Fibroblast of skin of back (primary cell): ENCODE results near the gene KCNC3. TPM values are rescaled to one million over a fixed set of nuclear protein-coding genes. Genes with fewer than 3 reads are reported as not detected.

ENCODE experiments used
- DNase-seq: peaks from one replicate; pipeline ENCODE4 v3.0.0-alpha.2; 2013
- polyA plus RNA-seq, 2 experiments: library from polyadenylated mRNA; unstranded; fragments of 120-200 nt; gene quantifications; one replicate each; pipeline ENCODE4 v1.2.1, GENCODE V29; 2013; ENCODE audit not compliant: insufficient read length in 2 of 2

KCNC3 gene
- polyA plus RNA-seq (2013, experiment 1 of 2; ENCODE audit: insufficient read length) = 1.1 TPM
- 0.69 TPM for polyA plus RNA-seq (2013, experiment 2 of 2; ENCODE audit: insufficient read length)

DNA sequence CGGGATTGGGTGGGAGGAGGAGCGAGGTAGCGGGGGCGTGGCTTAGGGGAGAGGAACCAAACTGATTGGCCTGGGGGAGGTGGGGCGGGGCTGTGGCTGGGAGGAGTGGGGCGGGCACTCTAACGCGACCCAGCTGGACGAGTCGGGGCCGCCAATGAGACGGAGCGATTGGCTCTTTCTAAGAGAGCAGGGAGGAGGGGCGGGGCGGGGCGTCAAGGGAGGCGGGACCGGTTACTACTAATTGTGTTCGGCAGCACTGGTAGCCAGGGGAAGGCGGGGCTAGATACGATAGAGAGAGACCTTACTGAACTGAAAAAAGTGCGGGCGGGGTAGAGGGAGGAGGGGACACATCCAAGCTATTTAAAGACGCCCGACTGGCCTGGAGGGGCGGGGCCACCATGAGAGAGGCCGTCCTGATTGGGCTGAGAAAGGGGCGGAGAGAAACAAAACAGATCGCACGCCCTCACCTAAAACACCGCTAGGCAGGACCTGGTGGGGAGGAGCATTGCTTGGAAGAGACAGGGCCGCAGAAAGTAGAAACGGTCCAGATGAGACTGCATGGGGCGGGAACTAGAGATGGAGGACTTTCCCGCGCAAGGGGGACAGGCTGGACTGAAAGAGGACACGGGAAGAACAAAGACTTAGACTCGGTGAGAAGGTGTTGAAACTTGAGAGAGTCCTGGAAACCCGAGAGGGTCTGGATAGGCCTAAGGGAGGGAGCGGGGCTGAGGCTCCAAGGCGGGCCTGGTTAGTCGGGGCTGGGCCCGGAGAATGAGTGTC, at the start of gene KCNC3:
Gene KCNC3 (minus strand): TSS at position 232 of the 780 bp plus-strand sequence. CDS start 295 bp downstream, outside the sequence.
- DNase-seq = peak; percentile 88

- DNase-seq = no peak
Measured at GRCh38 chr19:50378863-50379236, 49.7 kb upstream of the KCNC3 start.

DNA sequence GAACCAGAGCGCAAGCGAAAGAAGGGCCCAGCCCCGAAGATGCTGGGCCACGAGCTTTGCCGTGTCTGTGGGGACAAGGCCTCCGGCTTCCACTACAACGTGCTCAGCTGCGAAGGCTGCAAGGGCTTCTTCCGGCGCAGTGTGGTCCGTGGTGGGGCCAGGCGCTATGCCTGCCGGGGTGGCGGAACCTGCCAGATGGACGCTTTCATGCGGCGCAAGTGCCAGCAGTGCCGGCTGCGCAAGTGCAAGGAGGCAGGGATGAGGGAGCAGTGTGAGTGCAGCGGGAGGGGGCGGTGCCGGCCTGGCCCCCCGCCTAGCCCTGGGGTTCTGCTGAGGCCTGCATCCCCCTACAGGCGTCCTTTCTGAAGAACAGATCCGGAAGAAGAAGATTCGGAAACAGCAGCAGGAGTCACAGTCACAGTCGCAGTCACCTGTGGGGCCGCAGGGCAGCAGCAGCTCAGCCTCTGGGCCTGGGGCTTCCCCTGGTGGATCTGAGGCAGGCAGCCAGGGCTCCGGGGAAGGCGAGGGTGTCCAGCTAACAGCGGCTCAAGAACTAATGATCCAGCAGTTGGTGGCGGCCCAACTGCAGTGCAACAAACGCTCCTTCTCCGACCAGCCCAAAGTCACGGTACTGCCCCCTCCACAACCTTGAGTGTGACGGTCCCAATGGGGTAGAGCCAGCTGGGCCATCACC, 49.1 kb upstream of the KCNC3 start:
- no peak for DNase-seq

GRCh38 chr19:50377517-50377916, 48.3 kb upstream of the KCNC3 start:
- DNase-seq = no peak

- DNase-seq = no peak
Measured at GRCh38 chr19:50377051-50377461, 47.9 kb upstream of the KCNC3 start.

DNA sequence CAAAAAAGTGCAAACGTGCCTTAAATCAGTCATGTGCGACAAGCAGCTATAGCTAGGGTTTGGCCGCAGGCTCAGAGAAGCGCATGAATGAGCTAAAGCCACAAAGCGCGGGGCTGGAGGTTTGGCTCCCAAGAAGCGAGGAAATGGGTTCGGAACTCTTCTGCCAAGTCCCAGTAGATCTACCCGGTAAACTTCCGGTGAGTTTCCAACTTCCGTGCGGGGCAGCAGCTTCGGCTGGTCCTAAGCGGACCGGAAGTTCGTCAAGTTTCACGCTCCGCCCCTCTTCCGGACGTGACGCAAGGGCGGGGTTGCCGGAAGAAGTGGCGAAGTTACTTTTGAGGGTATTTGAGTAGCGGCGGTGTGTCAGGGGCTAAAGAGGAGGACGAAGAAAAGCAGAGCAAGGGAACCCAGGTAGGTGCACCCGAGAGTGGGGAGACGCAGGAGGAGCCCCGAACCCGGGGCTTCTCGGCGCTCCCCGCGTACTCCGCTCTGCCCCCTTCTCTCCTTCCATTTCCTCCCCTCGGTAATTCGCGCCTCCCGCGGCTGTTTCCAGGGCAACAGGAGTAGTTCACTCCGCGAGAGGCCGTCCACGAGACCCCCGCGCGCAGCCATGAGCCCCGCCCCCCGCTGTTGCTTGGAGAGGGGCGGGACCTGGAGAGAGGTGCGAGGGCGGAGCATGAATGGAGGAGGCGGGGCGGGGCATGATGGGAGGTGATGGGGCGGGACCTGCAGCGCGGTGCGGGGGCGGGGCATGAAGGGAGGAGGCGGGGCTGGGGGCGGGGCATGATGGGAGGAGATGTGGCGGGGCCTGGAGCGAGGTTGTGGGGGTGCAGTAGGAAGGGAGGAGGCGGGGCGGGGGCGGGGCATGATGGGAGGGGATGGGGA, 47.2 kb upstream of the KCNC3 start, which contains the start of gene NR1H2:
Gene NR1H2 (plus strand): TSS at position 292 of the 885 bp plus-strand sequence. CDS start 1,149 bp downstream, outside the sequence.
- DNase-seq = peak; percentile 97

DNA sequence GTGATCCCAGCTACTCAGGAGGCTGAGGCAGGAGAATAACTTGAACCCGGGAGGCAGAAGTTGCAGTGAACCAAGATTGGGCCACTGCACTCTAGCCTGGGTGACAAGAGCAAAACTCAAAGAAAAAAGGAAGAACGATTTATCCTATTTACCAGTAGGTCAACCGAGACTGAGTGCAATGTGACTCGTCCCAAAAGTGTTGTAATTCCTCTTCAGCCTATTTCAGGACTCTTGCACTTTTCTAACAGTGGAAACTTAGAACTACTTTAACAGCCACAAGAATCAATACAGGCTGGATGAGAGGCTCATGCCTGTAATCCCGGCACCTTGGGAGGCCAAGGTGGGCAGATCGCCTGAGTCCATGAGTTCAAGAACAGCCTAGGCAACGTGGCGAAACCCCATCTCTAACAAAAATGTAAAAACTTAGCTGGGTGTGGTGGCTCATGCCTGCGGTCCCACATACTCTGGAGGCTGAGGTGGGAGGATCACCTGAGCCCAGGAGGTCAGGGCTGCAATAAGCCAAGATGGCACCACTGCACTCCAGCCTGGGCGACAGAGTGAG, 42.8 kb upstream of the KCNC3 start:
- DNase-seq = no peak

GRCh38 chr19:50368649-50369570, 39.7 kb upstream of the KCNC3 start:
- peak; percentile 86 for DNase-seq

DNA sequence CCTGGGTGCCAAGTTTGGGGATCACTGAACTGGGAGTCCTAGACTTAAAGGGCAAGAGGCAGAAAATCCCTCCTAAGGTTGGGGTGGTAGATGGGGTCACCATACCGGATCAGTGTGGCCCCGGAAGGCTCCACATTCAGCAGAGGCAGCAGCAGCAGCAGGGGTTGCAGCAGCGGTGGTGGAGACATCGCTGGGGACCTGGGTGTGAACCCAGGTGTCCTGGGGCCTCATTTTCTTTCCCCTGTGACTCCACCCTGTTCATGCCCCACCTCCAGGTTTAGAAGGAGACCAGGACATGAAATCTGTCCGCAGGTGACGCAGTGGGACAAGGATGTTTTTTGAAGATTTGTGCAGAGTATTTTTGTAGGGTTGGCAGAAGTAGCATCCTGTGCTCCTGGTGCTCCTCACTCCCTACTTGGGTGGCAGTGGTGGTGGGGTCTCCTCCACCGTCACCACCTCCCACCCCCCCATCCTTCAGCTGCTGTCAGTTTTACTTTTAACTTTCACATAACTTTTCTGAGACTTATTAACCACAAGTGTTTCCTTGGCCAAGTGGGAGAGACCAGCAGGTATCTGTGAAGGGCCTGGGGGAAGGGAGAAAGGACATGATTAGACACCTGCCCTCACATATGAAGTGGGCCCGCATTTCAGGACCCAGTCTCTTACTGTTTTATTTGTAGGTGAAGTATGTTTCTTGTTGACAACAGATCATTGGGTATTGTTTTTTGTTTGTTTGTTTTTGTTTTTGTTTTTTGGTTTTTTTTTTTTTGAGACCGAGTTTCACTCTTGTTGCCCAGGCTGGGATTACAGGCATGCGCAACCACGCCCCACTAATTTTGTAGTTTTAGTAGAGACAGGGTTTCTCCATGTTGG, 36.5 kb upstream of the KCNC3 start, which contains the start of gene NAPSA:
Gene NAPSA (minus strand): TSS at position 206 of the 873 bp plus-strand sequence. CDS start 18 bp downstream, at position 188.
- no peak for DNase-seq

DNA sequence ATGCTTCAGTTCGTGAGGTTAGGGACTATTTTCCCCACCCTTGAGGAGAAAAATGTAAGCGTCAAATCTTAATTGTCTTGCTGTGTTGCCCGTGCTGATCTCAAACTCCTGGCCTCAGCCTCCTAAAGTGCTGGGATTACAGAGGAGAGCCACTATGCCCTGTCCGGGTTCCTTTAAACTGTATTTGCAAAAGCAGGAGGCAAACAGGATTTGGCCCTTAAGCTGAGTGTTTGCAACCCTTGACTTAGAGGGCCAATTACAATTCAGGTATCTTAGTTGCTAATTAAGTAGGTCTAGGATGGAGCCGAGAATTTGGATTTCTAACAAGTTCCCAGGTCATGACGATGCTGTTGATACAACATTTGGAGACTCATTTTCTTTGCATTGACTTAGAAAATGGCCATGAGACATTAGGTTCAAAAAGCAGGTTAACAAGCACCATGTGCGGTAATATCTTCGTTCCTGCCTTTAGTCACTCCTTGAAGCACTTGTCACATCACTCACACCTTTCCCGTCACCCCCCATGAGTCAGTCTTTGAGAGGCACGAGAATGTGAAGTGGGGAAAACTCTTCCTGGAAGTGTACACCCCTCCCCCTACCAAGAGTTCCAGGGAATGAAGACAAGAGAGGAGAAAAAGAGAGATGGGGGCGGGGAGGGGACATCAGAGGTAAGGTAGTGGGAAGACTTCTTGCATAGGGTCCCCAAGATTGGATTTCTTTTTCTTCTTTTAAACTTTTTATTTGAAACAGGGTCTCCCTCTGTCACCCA, 33.7 kb upstream of the KCNC3 start:
- DNase-seq = no peak

GRCh38 chr19:50362030-50362412, 32.8 kb upstream of the KCNC3 start:
- DNase-seq = no peak

- DNase-seq = no peak
Measured at GRCh38 chr19:50361290-50362029, 32.3 kb upstream of the KCNC3 start.

DNA sequence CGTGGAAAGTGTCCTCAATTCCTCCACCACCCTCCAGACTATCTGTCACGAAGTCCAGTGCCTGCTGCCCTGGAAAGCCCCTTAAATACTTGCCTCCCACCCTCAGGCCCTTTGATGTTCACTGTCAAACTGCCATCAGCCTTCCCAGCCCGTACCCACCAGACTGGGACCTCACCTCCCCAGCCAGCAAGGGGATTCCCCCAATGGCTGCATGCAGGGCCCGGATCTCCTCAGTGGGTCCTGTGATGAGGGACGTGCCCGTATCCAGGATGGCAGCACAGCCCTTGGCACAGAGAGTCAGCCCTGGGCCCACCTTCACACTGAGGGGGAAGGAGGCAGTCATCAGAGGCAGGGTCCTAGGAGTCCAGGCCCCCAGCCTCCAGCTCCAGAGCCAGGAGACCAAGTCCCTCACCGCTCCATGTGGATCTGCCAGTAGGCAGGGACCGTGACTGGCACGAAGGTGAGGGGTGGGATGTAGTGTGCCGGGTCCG, 30.2 kb upstream of the KCNC3 start:
- DNase-seq = no peak

DNA sequence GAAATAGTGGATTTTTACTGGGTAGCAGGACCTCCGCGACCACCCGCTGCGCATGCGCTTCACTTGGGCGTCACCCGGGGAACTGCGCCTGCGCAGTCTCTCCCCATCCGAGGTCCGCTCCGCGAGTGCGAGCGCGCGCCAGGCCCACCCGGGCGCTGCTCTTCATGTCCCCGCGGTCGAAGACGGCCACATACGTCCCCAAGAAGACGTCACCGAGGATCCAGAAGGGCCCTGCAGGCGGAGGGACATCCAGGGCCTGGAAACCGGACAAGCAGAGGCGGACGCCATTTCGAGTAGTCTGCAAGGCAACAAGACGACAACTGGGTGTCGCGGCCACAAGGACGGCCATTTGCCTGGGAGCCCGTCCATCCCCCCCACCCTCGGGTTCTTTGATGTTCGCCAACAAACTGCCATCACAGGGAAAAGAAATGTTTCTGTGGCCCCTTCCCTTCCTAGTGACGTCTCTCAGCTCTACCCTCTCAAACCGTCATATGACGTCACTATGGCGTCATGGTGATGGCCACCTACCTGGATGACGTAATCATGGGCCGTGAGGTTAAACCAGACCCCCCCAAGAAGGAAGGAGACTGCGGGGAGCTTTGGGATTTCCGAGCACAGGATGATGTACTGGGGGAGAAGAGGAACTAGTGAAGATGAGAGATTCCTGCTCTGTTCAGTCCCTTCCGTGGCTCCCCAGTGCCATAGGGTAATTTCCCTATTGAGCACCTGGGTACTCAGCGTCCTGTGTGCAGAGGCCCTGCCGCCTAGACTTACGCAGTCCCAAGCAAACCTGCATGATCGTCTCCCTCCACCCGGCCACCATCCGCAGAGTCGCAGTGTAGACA, 29.5 kb upstream of the KCNC3 start:
- peak; percentile 41 for DNase-seq

- peak; percentile 72 for DNase-seq
Measured at GRCh38 chr19:50357178-50358100, 28.3 kb upstream of the KCNC3 start.

- DNase-seq = no peak
Measured at GRCh38 chr19:50356691-50357177, 27.6 kb upstream of the KCNC3 start.
